AG09309 (cell line): ENCODE measurements around the gene IL25.
"Not testable (repeated sequence)": the region's sequence is repeated elsewhere in the genome, so short reads cannot be mapped to it uniquely, and the experiment has no call there.

Experiments
- DNase-seq: peaks from one replicate; pipeline ENCODE4 v3.0.0-alpha.2; 2010; ENCODE audit warnings: low read depth
- H3K4me3 ChIP-seq: 2 replicates; pipeline ENCODE4 v1.5.1; 2011; ENCODE audit warnings: mild to moderate bottlenecking, low read depth, low read length, moderate library complexity; ENCODE audit not compliant: control insufficient read depth
- CTCF ChIP-seq: IDR thresholded peaks from 2 replicates; pipeline ENCODE4 v1.5.1; 2011; ENCODE audit warnings: mild to moderate bottlenecking, low read depth, low read length, inconsistent platforms; ENCODE audit not compliant: insufficient read depth, control insufficient read depth; ENCODE audit errors: missing control alignments

IL25 gene

DNA sequence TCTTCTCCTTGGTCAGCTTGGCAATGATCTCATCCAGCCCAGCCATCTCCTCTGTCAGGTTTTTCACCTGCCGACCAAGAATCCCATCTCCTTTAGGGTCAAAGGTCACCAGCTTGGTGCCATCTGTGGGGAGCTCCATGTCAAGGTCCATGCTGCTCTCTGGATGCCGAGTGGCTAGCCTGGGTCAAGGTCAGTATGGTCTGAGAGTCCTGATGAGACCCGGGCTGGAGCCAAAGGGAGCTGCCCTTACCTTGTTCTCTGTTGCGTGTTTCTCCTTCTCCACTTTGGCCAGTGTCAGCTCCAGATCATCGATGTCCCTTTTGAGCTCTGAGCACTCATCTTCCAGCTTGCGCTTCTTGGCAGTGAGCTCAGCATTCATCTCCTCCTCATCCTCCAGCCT, 51.0 kb downstream of the IL25 start:
- DNase-seq: no peak
- no peak overlapping the region for H3K4me3 ChIP-seq
- TF ChIP-seq CTCF: no peak

- TF ChIP-seq CTCF: no peak
- no peak overlapping the region for H3K4me3 ChIP-seq
- no peak for DNase-seq
Measured at GRCh38 chr14:23425169-23425568, 52.6 kb downstream of the IL25 start.

- not testable (repeated sequence) for H3K4me3 ChIP-seq, DNase-seq
Measured at GRCh38 chr14:23425798-23426197, 53.2 kb downstream of the IL25 start.
